Measurements from ENCODE around the gene PDS5B. TPM values are rescaled to one million over a fixed set of nuclear protein-coding genes. Genes with fewer than 3 reads are reported as not detected.

The PDS5B gene
- 34.0 and 36.2 TPM in 2 replicates for total RNA-seq
- 12.8 and 16.6 TPM in 2 replicates for polyA plus RNA-seq

GRCh38 chr13:32586080-32586900 lies at the start of gene PDS5B:
Gene PDS5B (plus strand): TSS chr13:32586452. CDS start chr13:32648773, 62,321 bp downstream.
- no peaks in the 10 kb centered on the region for H3K9me3 ChIP-seq (ENCODE audit: low read depth)
- WGBS (ENCODE audit: low lambda C conversion rate, missing lambda C conversion rate) = under 1% methylated on average over 59 of the region's 97 CpGs
- peak within 1 kb of the TSS; percentile 98 for H3K27ac ChIP-seq
- peak; percentile 97 for DNase-seq (ENCODE audit: low spot score)
- H3K4me3 ChIP-seq = peak within 1 kb of the TSS; percentile 66
- H2AFZ ChIP-seq = peak within 1 kb of the TSS; percentile 81
- peaks cover 11% of the 10 kb centered on the region for H3K4me1 ChIP-seq (ENCODE audit: insufficient read depth)
- H4K20me1 ChIP-seq (ENCODE audit: insufficient read depth, poor library complexity, severe bottlenecking) = peaks cover 37% of the 10 kb centered on the region
- H3K27me3 ChIP-seq = no peaks in the 10 kb centered on the region
- no peaks in the 10 kb centered on the region for H3K9me2 ChIP-seq (replicated peaks; ENCODE audit: insufficient read depth)
- peaks cover 38% of the 10 kb centered on the region for H3K79me2 ChIP-seq
- H3K4me2 ChIP-seq = peak within 1 kb of the TSS; percentile 83
- TF ChIP-seq CTCF (IDR thresholded peaks at IDR 0.05; ENCODE audit: poor library complexity) (peak; percentile 81), EZH2 (IDR thresholded peaks at IDR 0.05; ENCODE audit: borderline replicate concordance) (no peak)
- H3K36me3 ChIP-seq (replicated peaks; ENCODE audit: insufficient read depth, low read depth) = no peaks in the 10 kb centered on the region

- peak overlapping the region; percentile 50 for H3K4me3 ChIP-seq
- H3K79me2 ChIP-seq = peaks cover 56% of the 10 kb centered on the region
- no peaks in the 10 kb centered on the region for H4K20me1 ChIP-seq (ENCODE audit: insufficient read depth, poor library complexity, severe bottlenecking)
- H3K4me1 ChIP-seq (ENCODE audit: insufficient read depth) = peaks cover 23% of the 10 kb centered on the region
- no peaks in the 10 kb centered on the region for H3K9me2 ChIP-seq (replicated peaks; ENCODE audit: insufficient read depth)
- 16% methylated on average over 22 of the region's 22 CpGs for WGBS (ENCODE audit: low lambda C conversion rate, missing lambda C conversion rate)
- no peaks in the 10 kb centered on the region for H3K36me3 ChIP-seq (replicated peaks; ENCODE audit: insufficient read depth, low read depth)
- TF ChIP-seq EZH2 (IDR thresholded peaks at IDR 0.05; ENCODE audit: borderline replicate concordance) (no peak), EZH2phosphoT487 (IDR thresholded peaks at IDR 0.05; ENCODE audit: low read depth, severe bottlenecking, unreplicated experiment) (no peak), CTCF (IDR thresholded peaks at IDR 0.05; ENCODE audit: poor library complexity) (no peak)
- peak; percentile 40 for DNase-seq (ENCODE audit: low spot score)
- H3K9me3 ChIP-seq (ENCODE audit: low read depth) = no peaks in the 10 kb centered on the region
- peak overlapping the region; percentile 96 for H3K27ac ChIP-seq
- no peaks in the 10 kb centered on the region for H3K27me3 ChIP-seq
- peak overlapping the region; percentile 89 for H3K4me2 ChIP-seq
- peak overlapping the region; percentile 66 for H2AFZ ChIP-seq
Measured at GRCh38 chr13:32537580-32538142, 48.6 kb upstream of the PDS5B start.

- 1% methylated on average over 23 of the region's 23 CpGs for WGBS (ENCODE audit: low lambda C conversion rate, missing lambda C conversion rate)
- Histone ChIP-seq H3K27me3 (no peaks in the 10 kb centered on the region), H3K4me1 (ENCODE audit: insufficient read depth) (peaks cover 23% of the 10 kb centered on the region), H3K4me3 (peak overlapping the region; percentile 50), H4K20me1 (ENCODE audit: insufficient read depth, poor library complexity, severe bottlenecking) (no peaks in the 10 kb centered on the region), H3K27ac (peak overlapping the region; percentile 96), H2AFZ (peak overlapping the region; percentile 66), H3K9me3 (ENCODE audit: low read depth) (no peaks in the 10 kb centered on the region), H3K36me3 (replicated peaks; ENCODE audit: insufficient read depth, low read depth) (no peaks in the 10 kb centered on the region), H3K4me2 (peak overlapping the region; percentile 89), H3K79me2 (peaks cover 51% of the 10 kb centered on the region), H3K9me2 (replicated peaks; ENCODE audit: insufficient read depth) (no peaks in the 10 kb centered on the region)
- TF ChIP-seq EZH2phosphoT487 (IDR thresholded peaks at IDR 0.05; ENCODE audit: low read depth, severe bottlenecking, unreplicated experiment) (no peak), EZH2 (IDR thresholded peaks at IDR 0.05; ENCODE audit: borderline replicate concordance) (no peak), CTCF (IDR thresholded peaks at IDR 0.05; ENCODE audit: poor library complexity) (no peak)
- peak; percentile 54 for DNase-seq (ENCODE audit: low spot score)
Measured at GRCh38 chr13:32538143-32538620, 48.1 kb upstream of the PDS5B start.
